CD4-positive, alpha-beta memory T cell (primary cell): ENCODE results near the gene KRT9. TPM values are rescaled to one million over a fixed set of nuclear protein-coding genes. Genes with fewer than 3 reads are reported as not detected.
A peak's percentile ranks its signal among the peaks of the same experiment; 100 is the strongest.

ENCODE experiments used
- CTCF ChIA-PET: fragments of 350-600 bp; sonication (Branson Sonifier 250); formaldehyde crosslinking; loops from one replicate; lab custom pipeline; 2021; ENCODE audit warnings: inconsistent platforms; ENCODE audit not compliant: partially characterized antibody; lab: Charles Lee
- POLR2A ChIA-PET: fragments of 350-600 bp; sonication (Branson Sonifier 250); formaldehyde crosslinking; loops from one replicate; lab custom pipeline; 2021; ENCODE audit not compliant: partially characterized antibody; lab: Charles Lee
- DNase-seq, 5 donors: peaks; one replicate each; pipeline versions ENCODE4 v3.0.0 to v3.0.0-alpha.2; 2020 to 2022; ENCODE audit warnings: mixed read lengths in 1 of 5
- H3K27ac ChIP-seq: one replicate; pipeline ENCODE4 v1.7.0; 2013; ENCODE audit warnings: low read depth, low read length
- H3K27me3 ChIP-seq: 2 replicates; pipeline ENCODE4 v1.7.0; 2013; ENCODE audit warnings: mild to moderate bottlenecking, low read length, moderate library complexity; ENCODE audit not compliant: insufficient read depth
- H3K36me3 ChIP-seq: 2 replicates; pipeline ENCODE4 v1.7.0; 2013; ENCODE audit warnings: mild to moderate bottlenecking, low read length, moderate library complexity; ENCODE audit not compliant: insufficient read depth
- H3K4me1 ChIP-seq: 2 replicates; pipeline ENCODE4 v1.7.0; 2013; ENCODE audit warnings: mild to moderate bottlenecking, low read length, moderate library complexity; ENCODE audit not compliant: insufficient read depth
- H3K4me3 ChIP-seq, 2 donors: one replicate each; pipeline ENCODE4 v1.7.0; 2013; ENCODE audit warnings: low read length in 2 of 2, mild to moderate bottlenecking in 1 of 2
- H3K9me3 ChIP-seq, 2 donors: one replicate each; pipeline ENCODE4 v1.7.0; 2013; ENCODE audit warnings: low read length in 2 of 2, control low read depth in 1 of 2; ENCODE audit not compliant: control insufficient read depth in 1 of 2
- H3K27ac Mint-ChIP-seq, 7 donors: one replicate each; pipeline ENCODE4 v1.8.0; 2020 to 2021; ENCODE audit warnings: mixed read lengths in 7 of 7, mild to moderate bottlenecking in 6 of 7, inconsistent platforms in 3 of 7, moderate library complexity in 3 of 7
- H3K27me3 Mint-ChIP-seq, 2 donors: one replicate each; pipeline ENCODE4 v1.8.0; 2020 to 2021; ENCODE audit warnings: mixed read lengths in 2 of 2
- H3K36me3 Mint-ChIP-seq, 2 donors: one replicate each; pipeline ENCODE4 v1.8.0; 2020 to 2021; ENCODE audit warnings: mixed read lengths in 2 of 2, inconsistent platforms in 1 of 2, mild to moderate bottlenecking in 1 of 2
- H3K4me1 Mint-ChIP-seq, 4 donors: one replicate each; pipeline ENCODE4 v1.8.0; 2020 to 2021; ENCODE audit warnings: mixed read lengths in 4 of 4, mild to moderate bottlenecking in 1 of 4
- H3K4me3 Mint-ChIP-seq, 8 donors: one replicate each; pipeline ENCODE4 v1.8.0; 2020 to 2021; ENCODE audit warnings: mixed read lengths in 8 of 8, mild to moderate bottlenecking in 7 of 8, moderate library complexity in 6 of 8, inconsistent platforms in 3 of 8
- H3K9me3 Mint-ChIP-seq, 8 donors: one replicate each; pipeline ENCODE4 v1.8.0; 2020 to 2021; ENCODE audit warnings: mixed read lengths in 8 of 8, mild to moderate bottlenecking in 5 of 8, inconsistent platforms in 3 of 8, moderate library complexity in 1 of 8
- intact Hi-C: fragments of 100-400 bp; cut with micrococcal nuclease; formaldehyde crosslinking; loops from one replicate; pipeline ENCODE4 v1.15.1; 2023
- polyA plus RNA-seq, 2 donors: library from polyadenylated mRNA; unstranded; fragments of 300-500 nt; fragmentation: Illumina TruSeq; gene quantifications; one replicate each; pipeline ENCODE4 v1.2.3, GENCODE V29; 2021
- total RNA-seq, 2 experiments: library from RNA; stranded (reverse); gene quantifications; one replicate each; pipeline ENCODE4 v1.2.3, GENCODE V29; 2021

KRT9 gene
- total and polyA plus RNA-seq, 4 experiments from 2014 or later, result not detected

DNA sequence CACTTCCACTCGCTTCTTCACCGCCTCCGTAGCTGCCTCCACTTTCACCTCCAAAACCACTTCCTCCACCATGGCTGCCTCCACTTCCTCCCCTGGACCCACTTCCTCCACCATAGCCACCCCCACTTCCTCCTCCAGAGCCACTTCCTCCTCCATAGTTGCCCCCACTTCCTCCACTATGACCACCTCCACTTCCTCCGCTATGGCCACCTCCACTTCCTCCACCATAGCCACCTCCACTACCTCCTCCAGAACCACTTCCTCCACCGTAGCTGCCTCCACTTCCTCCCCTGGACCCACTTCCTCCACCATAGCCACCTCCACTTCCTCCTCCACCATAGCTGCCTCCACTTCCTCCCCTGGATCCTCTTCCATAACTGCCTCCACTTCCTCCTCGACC, 4.5 kb downstream of the KRT9 start:
- H3K4me1 ChIP-seq, result peaks cover 5% of the 10 kb centered on the region
- no peak overlapping the region for H3K4me3 ChIP-seq
- Mint-ChIP-seq H3K27me3 (peaks cover 4 to 10% of the 10 kb centered on the region in 2 donors), H3K4me1 (peaks cover 3 to 18% (median 11%) of the 10 kb centered on the region in 4 donors), H3K27ac (peak overlapping the region in 5 of 7 donors; percentile 27 to 87 (median 84)), H3K4me3 (peak overlapping the region in 1 of 8 donors; percentile 15), H3K36me3 (no peaks in the 10 kb centered on the region), H3K9me3 (peaks cover 0 to 9% (median 7%) of the 10 kb centered on the region in 8 donors)
- peak in 2 of 5 donors; percentile 6 to 12 for DNase-seq
- H3K27me3 ChIP-seq, result peaks cover 7% of the 10 kb centered on the region
- POLR2A ChIA-PET, result no interaction called here
- CTCF ChIA-PET, result interaction anchor here (5.6 kb wide), 1 partner anchor 17 kb away, joined by 32 read pairs; no protein-coding TSS in a partner anchor
- H3K27ac ChIP-seq, result no peak overlapping the region
- peaks cover 0 to 9% of the 10 kb centered on the region in 2 donors for H3K9me3 ChIP-seq
- intact Hi-C loops, result no loop called here
- H3K36me3 ChIP-seq, result no peaks in the 10 kb centered on the region

- H3K27me3 Mint-ChIP-seq, result peaks cover 13 to 16% of the 10 kb centered on the region in 2 donors
- intact Hi-C loops, result no loop called here
- CTCF ChIA-PET, result interaction anchor here (1.3 to 5.6 kb wide), 2 partner anchors 15 to 98 kb away, joined by 3 to 32 read pairs; no protein-coding TSS in a partner anchor
- H3K4me3 Mint-ChIP-seq, result no peak overlapping the region
- H3K36me3 ChIP-seq, result no peaks in the 10 kb centered on the region
- peaks cover 7% of the 10 kb centered on the region for H3K27me3 ChIP-seq
- POLR2A ChIA-PET, result no interaction called here
- H3K36me3 Mint-ChIP-seq, result no peaks in the 10 kb centered on the region
- peaks cover 3 to 18% (median 11%) of the 10 kb centered on the region in 4 donors for H3K4me1 Mint-ChIP-seq
- no peak overlapping the region for H3K27ac ChIP-seq
- peaks cover 0 to 9% of the 10 kb centered on the region in 2 donors for H3K9me3 ChIP-seq
- H3K27ac Mint-ChIP-seq, result no peak overlapping the region
- DNase-seq, result no peak
- H3K4me1 ChIP-seq, result peaks cover 5% of the 10 kb centered on the region
- no peak overlapping the region for H3K4me3 ChIP-seq
- peaks cover 0 to 9% (median 7%) of the 10 kb centered on the region in 8 donors for H3K9me3 Mint-ChIP-seq
Observed at GRCh38 chr17:41565338-41565737, 6.5 kb downstream of the KRT9 start.

DNA sequence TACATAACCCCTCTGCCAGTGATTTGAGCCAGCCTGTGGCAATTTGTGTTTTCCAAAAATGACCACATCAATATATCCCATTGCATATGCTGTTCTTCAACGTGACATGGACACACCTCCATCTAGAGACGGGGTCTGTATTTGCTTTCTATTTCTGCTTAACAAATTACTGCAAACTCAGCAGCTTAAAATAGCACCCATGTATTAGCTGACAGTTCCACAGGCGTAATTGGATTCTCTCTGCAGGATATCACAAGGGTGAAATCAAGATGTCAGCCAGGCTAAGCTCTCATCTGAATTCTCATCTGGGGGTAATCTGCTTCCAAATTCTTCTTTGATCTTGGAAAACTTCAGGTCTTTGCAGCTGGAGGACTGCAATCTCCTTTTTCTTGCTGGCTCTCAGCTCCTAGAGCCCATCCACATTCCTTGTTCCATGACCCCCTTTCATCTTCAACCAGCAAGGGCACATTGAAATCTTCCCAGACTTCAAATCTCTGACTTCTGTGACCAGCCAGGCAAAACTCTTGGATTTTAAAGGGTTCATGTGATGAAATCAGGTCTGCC, 8.2 kb downstream of the KRT9 start:
- H3K4me1 ChIP-seq, result peaks cover 5% of the 10 kb centered on the region
- peaks cover 7% of the 10 kb centered on the region for H3K27me3 ChIP-seq
- Mint-ChIP-seq H3K4me1 (peaks cover 3 to 16% (median 11%) of the 10 kb centered on the region in 4 donors), H3K27ac (no peak overlapping the region), H3K4me3 (no peak overlapping the region), H3K36me3 (no peaks in the 10 kb centered on the region), H3K9me3 (peaks cover 0 to 9% (median 6%) of the 10 kb centered on the region in 8 donors), H3K27me3 (peaks cover 18 to 23% of the 10 kb centered on the region in 2 donors)
- H3K36me3 ChIP-seq, result no peaks in the 10 kb centered on the region
- no peak for DNase-seq
- no peak overlapping the region for H3K4me3 ChIP-seq
- no peak overlapping the region for H3K27ac ChIP-seq
- ChIA-PET CTCF (no interaction called here), POLR2A (no interaction called here)
- intact Hi-C loops, result no loop called here
- peaks cover 0 to 9% of the 10 kb centered on the region in 2 donors for H3K9me3 ChIP-seq

DNA sequence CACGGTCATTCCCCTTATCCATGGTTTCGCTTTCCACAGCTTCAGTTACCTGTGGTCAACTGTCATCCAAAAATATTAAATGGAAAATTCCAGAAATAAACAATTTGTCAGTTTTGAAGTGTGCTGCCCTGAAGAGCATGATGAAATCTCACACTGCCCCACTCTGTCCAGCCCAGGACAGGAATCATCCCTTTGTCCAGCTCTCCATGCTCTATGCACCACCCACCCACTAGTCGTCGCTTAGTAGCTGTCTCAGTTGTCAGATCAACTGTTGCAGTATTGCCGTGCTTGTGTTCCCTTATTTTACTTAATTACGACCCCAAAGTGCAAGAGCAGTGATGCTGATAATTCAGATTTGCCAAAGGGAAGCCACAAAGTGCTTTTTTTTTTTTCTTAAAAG, 10.3 kb downstream of the KRT9 start:
- Mint-ChIP-seq H3K4me3 (no peak overlapping the region), H3K27me3 (peaks cover 25 to 32% of the 10 kb centered on the region in 2 donors), H3K27ac (peak overlapping the region in 1 of 7 donors; percentile 26), H3K4me1 (peaks cover 0 to 6% (median 1%) of the 10 kb centered on the region in 4 donors), H3K36me3 (no peaks in the 10 kb centered on the region), H3K9me3 (no peaks in the 10 kb centered on the region)
- Histone ChIP-seq H3K9me3 (no peaks in the 10 kb centered on the region), H3K27me3 (peaks cover 7% of the 10 kb centered on the region), H3K27ac (no peak overlapping the region), H3K36me3 (no peaks in the 10 kb centered on the region), H3K4me1 (no peaks in the 10 kb centered on the region), H3K4me3 (no peak overlapping the region)
- no peak for DNase-seq
- ChIA-PET POLR2A (no interaction called here), CTCF (no interaction called here)
- intact Hi-C loops, result no loop called here

DNA sequence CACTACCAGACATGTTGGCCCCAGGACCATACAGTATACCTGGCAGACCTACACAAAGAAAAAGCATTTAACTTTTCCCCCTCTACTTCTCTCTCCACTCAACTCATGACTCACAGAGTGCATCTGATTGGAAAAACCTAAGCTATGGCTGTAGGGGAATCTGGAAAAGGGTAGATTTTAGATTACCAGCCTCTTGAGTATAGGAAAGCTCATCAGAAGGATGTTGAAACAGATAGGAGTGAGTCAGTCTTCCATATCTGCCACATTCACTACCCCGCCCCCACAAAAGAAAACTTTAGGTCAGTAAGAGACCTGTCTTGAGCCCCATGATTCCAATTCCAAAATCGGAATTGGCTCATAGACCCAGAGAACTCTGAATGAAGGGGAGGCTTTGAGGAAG, 12.3 kb downstream of the KRT9 start:
- no peak for DNase-seq
- Histone ChIP-seq H3K27ac (no peak overlapping the region), H3K27me3 (peaks cover 7% of the 10 kb centered on the region), H3K9me3 (no peaks in the 10 kb centered on the region), H3K36me3 (no peaks in the 10 kb centered on the region), H3K4me3 (no peak overlapping the region), H3K4me1 (no peaks in the 10 kb centered on the region)
- intact Hi-C loops, result no loop called here
- H3K36me3 Mint-ChIP-seq, result no peaks in the 10 kb centered on the region
- no peak overlapping the region for H3K4me3 Mint-ChIP-seq
- POLR2A ChIA-PET, result no interaction called here
- peak overlapping the region in 1 of 7 donors; percentile 13 for H3K27ac Mint-ChIP-seq
- CTCF ChIA-PET, result interaction anchor here (3.7 kb wide), 1 partner anchor 10 kb away, joined by 42 read pairs; no protein-coding TSS in a partner anchor
- no peaks in the 10 kb centered on the region for H3K9me3 Mint-ChIP-seq
- H3K4me1 Mint-ChIP-seq, result no peaks in the 10 kb centered on the region
- H3K27me3 Mint-ChIP-seq, result peaks cover 29 to 34% of the 10 kb centered on the region in 2 donors

- POLR2A ChIA-PET, result no interaction called here
- no peak overlapping the region for H3K27ac Mint-ChIP-seq
- CTCF ChIA-PET, result interaction anchor here (3.7 kb wide), 1 partner anchor 7 kb away, joined by 42 read pairs; no protein-coding TSS in a partner anchor
Observed at GRCh38 chr17:41556931-41557330, 14.9 kb downstream of the KRT9 start.

GRCh38 chr17:41556306-41556705, 15.6 kb downstream of the KRT9 start:
- no peak for DNase-seq
- Mint-ChIP-seq H3K27me3 (peaks cover 27 to 46% of the 10 kb centered on the region in 2 donors), H3K4me3 (no peak overlapping the region), H3K36me3 (no peaks in the 10 kb centered on the region), H3K27ac (no peak overlapping the region), H3K4me1 (no peaks in the 10 kb centered on the region), H3K9me3 (no peaks in the 10 kb centered on the region)
- Histone ChIP-seq H3K4me1 (no peaks in the 10 kb centered on the region), H3K4me3 (no peak overlapping the region), H3K36me3 (no peaks in the 10 kb centered on the region), H3K27ac (no peak overlapping the region), H3K27me3 (no peaks in the 10 kb centered on the region), H3K9me3 (no peaks in the 10 kb centered on the region)
- ChIA-PET CTCF (no interaction called here), POLR2A (no interaction called here)
- intact Hi-C loops, result no loop called here

More at GRCh38 chr17:41556931-41557330, 14.9 kb downstream of the KRT9 start:
- H3K9me3 Mint-ChIP-seq, result no peaks in the 10 kb centered on the region
- intact Hi-C loops, result no loop called here
- H3K36me3 Mint-ChIP-seq, result no peaks in the 10 kb centered on the region
- Histone ChIP-seq H3K27ac (no peak overlapping the region), H3K4me3 (no peak overlapping the region), H3K4me1 (no peaks in the 10 kb centered on the region), H3K36me3 (no peaks in the 10 kb centered on the region), H3K9me3 (no peaks in the 10 kb centered on the region), H3K27me3 (no peaks in the 10 kb centered on the region)
- DNase-seq, result no peak
- no peak overlapping the region for H3K4me3 Mint-ChIP-seq
- no peaks in the 10 kb centered on the region for H3K4me1 Mint-ChIP-seq
- peaks cover 32 to 50% of the 10 kb centered on the region in 2 donors for H3K27me3 Mint-ChIP-seq
